HL-60 (cell line): ENCODE measurements around the gene IPCEF1.

Source experiments
- DNase-seq, 2 experiments: peaks; one replicate each; pipeline ENCODE4 v3.0.0-alpha.2; 2010 to 2020; ENCODE audit warnings: low read depth in 1 of 2, low spot score in 1 of 2
- H3K27ac ChIP-seq: fragments of 250-450 bp; sonication (Bioruptor Pico); replicated peaks from 2 replicates; pipeline ENCODE4 v1.5.1; 2020; ENCODE audit warnings: mild to moderate bottlenecking, moderate library complexity
- H3K27me3 ChIP-seq: fragments of 250-450 bp; sonication (Bioruptor Pico); 2 replicates; pipeline ENCODE4 v1.5.1; 2021; ENCODE audit warnings: mild to moderate bottlenecking, moderate library complexity; ENCODE audit not compliant: insufficient read depth, poor library complexity, severe bottlenecking
- H3K4me3 ChIP-seq: replicated peaks from 2 replicates; pipeline ENCODE4 v1.5.1; 2011; ENCODE audit warnings: mild to moderate bottlenecking, control low read depth, low read length; ENCODE audit not compliant: insufficient read depth
- GABPA ChIP-seq: IDR thresholded peaks from 2 replicates; pipeline ENCODE4 v1.6.1; 2012; ENCODE audit warnings: low read depth
- POLR2AphosphoS5 ChIP-seq: IDR thresholded peaks from 2 replicates; pipeline ENCODE4 v1.6.1; 2012; ENCODE audit warnings: low read depth
- SPI1 ChIP-seq: IDR thresholded peaks from 2 replicates; pipeline ENCODE4 v1.6.1; 2012; ENCODE audit warnings: low read depth, mild to moderate bottlenecking, borderline replicate concordance
- TF ChIP-seq, protein P1 (sequence below): IDR thresholded peaks from one replicate; pipeline ENCODE4 v1.5.1; 2011; ENCODE audit warnings: low read length, control low read depth, inconsistent platforms; ENCODE audit not compliant: insufficient read depth
- TF ChIP-seq, protein P2 (sequence below): IDR thresholded peaks from 2 replicates; pipeline ENCODE4 v1.6.1; 2012; ENCODE audit warnings: low read depth; ENCODE audit not compliant: insufficient replicate concordance

Gene IPCEF1

GRCh38 chr6:154353626-154354025 is 3.0 kb downstream of the IPCEF1 start:
- TF ChIP-seq GABPA (no peak), POLR2AphosphoS5 (no peak), SPI1 (no peak)
- TF ChIP-seq, protein P1, sequence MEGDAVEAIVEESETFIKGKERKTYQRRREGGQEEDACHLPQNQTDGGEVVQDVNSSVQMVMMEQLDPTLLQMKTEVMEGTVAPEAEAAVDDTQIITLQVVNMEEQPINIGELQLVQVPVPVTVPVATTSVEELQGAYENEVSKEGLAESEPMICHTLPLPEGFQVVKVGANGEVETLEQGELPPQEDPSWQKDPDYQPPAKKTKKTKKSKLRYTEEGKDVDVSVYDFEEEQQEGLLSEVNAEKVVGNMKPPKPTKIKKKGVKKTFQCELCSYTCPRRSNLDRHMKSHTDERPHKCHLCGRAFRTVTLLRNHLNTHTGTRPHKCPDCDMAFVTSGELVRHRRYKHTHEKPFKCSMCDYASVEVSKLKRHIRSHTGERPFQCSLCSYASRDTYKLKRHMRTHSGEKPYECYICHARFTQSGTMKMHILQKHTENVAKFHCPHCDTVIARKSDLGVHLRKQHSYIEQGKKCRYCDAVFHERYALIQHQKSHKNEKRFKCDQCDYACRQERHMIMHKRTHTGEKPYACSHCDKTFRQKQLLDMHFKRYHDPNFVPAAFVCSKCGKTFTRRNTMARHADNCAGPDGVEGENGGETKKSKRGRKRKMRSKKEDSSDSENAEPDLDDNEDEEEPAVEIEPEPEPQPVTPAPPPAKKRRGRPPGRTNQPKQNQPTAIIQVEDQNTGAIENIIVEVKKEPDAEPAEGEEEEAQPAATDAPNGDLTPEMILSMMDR = no peak
- TF ChIP-seq, protein P2, sequence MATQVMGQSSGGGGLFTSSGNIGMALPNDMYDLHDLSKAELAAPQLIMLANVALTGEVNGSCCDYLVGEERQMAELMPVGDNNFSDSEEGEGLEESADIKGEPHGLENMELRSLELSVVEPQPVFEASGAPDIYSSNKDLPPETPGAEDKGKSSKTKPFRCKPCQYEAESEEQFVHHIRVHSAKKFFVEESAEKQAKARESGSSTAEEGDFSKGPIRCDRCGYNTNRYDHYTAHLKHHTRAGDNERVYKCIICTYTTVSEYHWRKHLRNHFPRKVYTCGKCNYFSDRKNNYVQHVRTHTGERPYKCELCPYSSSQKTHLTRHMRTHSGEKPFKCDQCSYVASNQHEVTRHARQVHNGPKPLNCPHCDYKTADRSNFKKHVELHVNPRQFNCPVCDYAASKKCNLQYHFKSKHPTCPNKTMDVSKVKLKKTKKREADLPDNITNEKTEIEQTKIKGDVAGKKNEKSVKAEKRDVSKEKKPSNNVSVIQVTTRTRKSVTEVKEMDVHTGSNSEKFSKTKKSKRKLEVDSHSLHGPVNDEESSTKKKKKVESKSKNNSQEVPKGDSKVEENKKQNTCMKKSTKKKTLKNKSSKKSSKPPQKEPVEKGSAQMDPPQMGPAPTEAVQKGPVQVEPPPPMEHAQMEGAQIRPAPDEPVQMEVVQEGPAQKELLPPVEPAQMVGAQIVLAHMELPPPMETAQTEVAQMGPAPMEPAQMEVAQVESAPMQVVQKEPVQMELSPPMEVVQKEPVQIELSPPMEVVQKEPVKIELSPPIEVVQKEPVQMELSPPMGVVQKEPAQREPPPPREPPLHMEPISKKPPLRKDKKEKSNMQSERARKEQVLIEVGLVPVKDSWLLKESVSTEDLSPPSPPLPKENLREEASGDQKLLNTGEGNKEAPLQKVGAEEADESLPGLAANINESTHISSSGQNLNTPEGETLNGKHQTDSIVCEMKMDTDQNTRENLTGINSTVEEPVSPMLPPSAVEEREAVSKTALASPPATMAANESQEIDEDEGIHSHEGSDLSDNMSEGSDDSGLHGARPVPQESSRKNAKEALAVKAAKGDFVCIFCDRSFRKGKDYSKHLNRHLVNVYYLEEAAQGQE = no peak
- Histone ChIP-seq H3K4me3 (peak overlapping the region; percentile 55), H3K27ac (peak overlapping the region; percentile 88), H3K27me3 (no peaks in the 10 kb centered on the region)
- no peak for DNase-seq

- TF ChIP-seq GABPA (no peak), POLR2AphosphoS5 (no peak), SPI1 (no peak)
- TF ChIP-seq, protein P2 = no peak
- TF ChIP-seq, protein P1 = no peak
- H3K4me3 ChIP-seq = peak overlapping the region; percentile 55
- H3K27ac ChIP-seq = peak overlapping the region; percentile 88
- DNase-seq = no peak
- H3K27me3 ChIP-seq = no peaks in the 10 kb centered on the region
Measured at GRCh38 chr6:154352898-154353585, 3.6 kb downstream of the IPCEF1 start.

DNA sequence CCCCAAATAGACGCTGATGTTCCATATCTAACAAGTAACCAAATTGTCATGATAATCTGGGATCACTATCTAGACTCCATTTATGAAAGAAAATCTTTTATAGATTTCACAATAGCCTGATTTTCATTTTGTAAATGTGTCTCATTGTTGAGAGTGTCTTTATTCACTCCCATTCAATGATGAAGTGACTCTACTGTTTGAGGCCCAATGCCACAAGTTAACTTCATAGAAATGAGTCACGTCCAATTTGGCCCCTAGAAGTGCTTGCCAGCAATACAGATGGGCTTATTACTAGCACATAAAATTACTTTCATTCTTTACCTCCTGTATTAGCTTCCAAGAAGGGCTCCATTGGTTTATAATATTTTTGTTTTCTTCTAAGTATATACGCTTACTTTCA is 6.3 kb downstream of the IPCEF1 start:
- H3K27me3 ChIP-seq = no peaks in the 10 kb centered on the region
- H3K27ac ChIP-seq = no peak overlapping the region
- no peak for DNase-seq
- no peak for TF ChIP-seq POLR2AphosphoS5
- no peak for TF ChIP-seq GABPA
- TF ChIP-seq, protein P1 = no peak
- no peak for TF ChIP-seq SPI1
- TF ChIP-seq, protein P2 = no peak
- no peak overlapping the region for H3K4me3 ChIP-seq
